Activated CD8-positive, alpha-beta memory T cell treated with anti-CD3 and anti-CD28 coated beads, Interleukin-2, amount 10 ng/mL, durations not matched to agents 7 days and 5 days (primary cell): ENCODE data around the gene TPSAB1. TPM values are rescaled to one million over a fixed set of nuclear protein-coding genes. Genes with fewer than 3 reads are reported as not detected.

Source experiments
- ATAC-seq: fragments of 150-1000 bp; cut with Tn5 transposase; one replicate; pipeline ENCODE4 v1.10.0; 2021; ENCODE audit warnings: moderate library complexity
- CTCF ChIA-PET: fragments of 350-600 bp; sonication (Branson Sonifier 250); formaldehyde crosslinking; loops from one replicate; lab custom pipeline; 2021; ENCODE audit warnings: antibody characterized with exemption; lab: Charles Lee
- DNase-seq: peaks from one replicate; pipeline ENCODE4 v3.0.0-alpha.2; 2020
- H3K27ac Mint-ChIP-seq: one replicate; pipeline ENCODE4 v1.8.0; 2021; ENCODE audit warnings: mild to moderate bottlenecking, mixed read lengths
- H3K27me3 Mint-ChIP-seq: one replicate; pipeline ENCODE4 v1.8.0; 2021; ENCODE audit warnings: mixed read lengths
- H3K36me3 Mint-ChIP-seq: one replicate; pipeline ENCODE4 v1.8.0; 2021; ENCODE audit warnings: mild to moderate bottlenecking, mixed read lengths
- H3K4me1 Mint-ChIP-seq: one replicate; pipeline ENCODE4 v1.8.0; 2021; ENCODE audit warnings: mixed read lengths
- H3K4me3 Mint-ChIP-seq: one replicate; pipeline ENCODE4 v1.8.0; 2021; ENCODE audit warnings: mild to moderate bottlenecking, moderate library complexity, mixed read lengths
- H3K9me3 Mint-ChIP-seq: one replicate; pipeline ENCODE4 v1.8.0; 2022; ENCODE audit warnings: low read depth, mixed read lengths
- total RNA-seq, 2 experiments: library from RNA; stranded (reverse); gene quantifications; one replicate each; pipeline ENCODE4 v1.2.3, GENCODE V29; 2021

The TPSAB1 gene
- total RNA-seq, 2 experiments from 2014 or later: not detected

DNA sequence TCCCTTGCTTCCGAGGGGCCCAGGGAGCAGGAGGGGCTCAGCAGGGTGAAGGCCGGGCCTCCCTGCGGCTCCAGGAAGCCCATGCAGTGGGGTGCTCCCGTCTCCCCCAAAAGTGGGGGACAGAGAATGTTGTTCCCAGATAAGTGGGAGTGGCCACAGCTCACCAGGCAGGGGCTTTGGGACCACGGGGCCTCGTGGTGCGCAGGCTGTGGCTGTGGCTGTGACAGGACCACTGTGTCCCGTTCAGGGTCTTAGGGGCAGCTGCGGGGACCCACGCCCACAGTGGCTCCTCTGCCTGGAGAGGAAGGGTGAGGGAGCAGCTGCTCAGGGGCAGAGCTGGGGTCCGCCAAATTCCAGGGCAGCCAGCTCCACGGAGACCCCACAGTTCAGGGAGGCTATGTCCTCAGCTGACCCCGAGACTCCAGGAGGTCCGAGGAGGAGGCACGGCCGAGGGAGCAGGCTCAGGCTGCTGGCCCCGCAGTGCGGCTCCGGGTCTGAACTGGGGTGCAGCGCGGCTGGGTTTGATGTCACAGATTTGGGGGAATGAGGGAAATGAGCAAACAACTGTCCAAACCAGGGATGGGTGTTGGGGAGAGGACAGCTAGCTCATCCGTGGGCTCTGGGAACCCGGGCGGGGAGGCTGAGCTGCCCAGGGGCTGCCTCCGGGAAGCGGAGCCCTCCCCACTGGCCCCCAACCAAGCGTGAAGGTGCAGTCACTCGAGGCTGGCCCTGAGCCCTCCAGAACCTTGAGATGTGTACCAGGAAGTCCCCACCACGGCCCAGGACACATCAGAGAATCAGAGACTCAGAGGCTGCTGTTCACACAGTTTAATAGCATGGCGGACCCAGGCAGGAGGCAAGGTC, 38.8 kb downstream of the TPSAB1 start:
- DNase-seq (no peak), ATAC-seq (no peak)
- Mint-ChIP-seq H3K27ac (no peak overlapping the region), H3K4me3 (no peak overlapping the region), H3K4me1 (no peaks in the 10 kb centered on the region), H3K36me3 (no peaks in the 10 kb centered on the region), H3K9me3 (no peaks in the 10 kb centered on the region), H3K27me3 (no peaks in the 10 kb centered on the region)
- CTCF ChIA-PET: no interaction called here

GRCh38 chr16:1279945-1280589, 39.6 kb downstream of the TPSAB1 start:
- CTCF ChIA-PET: no interaction called here
- Mint-ChIP-seq H3K27ac (no peak overlapping the region), H3K4me3 (no peak overlapping the region), H3K27me3 (no peaks in the 10 kb centered on the region), H3K4me1 (no peaks in the 10 kb centered on the region), H3K9me3 (no peaks in the 10 kb centered on the region), H3K36me3 (no peaks in the 10 kb centered on the region)
- ATAC-seq: no peak
- DNase-seq: no peak

- H3K4me3 Mint-ChIP-seq: no peak overlapping the region
- no peaks in the 10 kb centered on the region for H3K27me3 Mint-ChIP-seq
- CTCF ChIA-PET: no interaction called here
- DNase-seq: no peak
- no peaks in the 10 kb centered on the region for H3K9me3 Mint-ChIP-seq
- H3K4me1 Mint-ChIP-seq: no peaks in the 10 kb centered on the region
- H3K27ac Mint-ChIP-seq: no peak overlapping the region
- H3K36me3 Mint-ChIP-seq: no peaks in the 10 kb centered on the region
- ATAC-seq: no peak
These were observed 40.3 kb downstream of the TPSAB1 start for GRCh38 chr16:1280783-1281182.

GRCh38 chr16:1281517-1281916, 41.0 kb downstream of the TPSAB1 start:
- ATAC-seq: no peak

DNA sequence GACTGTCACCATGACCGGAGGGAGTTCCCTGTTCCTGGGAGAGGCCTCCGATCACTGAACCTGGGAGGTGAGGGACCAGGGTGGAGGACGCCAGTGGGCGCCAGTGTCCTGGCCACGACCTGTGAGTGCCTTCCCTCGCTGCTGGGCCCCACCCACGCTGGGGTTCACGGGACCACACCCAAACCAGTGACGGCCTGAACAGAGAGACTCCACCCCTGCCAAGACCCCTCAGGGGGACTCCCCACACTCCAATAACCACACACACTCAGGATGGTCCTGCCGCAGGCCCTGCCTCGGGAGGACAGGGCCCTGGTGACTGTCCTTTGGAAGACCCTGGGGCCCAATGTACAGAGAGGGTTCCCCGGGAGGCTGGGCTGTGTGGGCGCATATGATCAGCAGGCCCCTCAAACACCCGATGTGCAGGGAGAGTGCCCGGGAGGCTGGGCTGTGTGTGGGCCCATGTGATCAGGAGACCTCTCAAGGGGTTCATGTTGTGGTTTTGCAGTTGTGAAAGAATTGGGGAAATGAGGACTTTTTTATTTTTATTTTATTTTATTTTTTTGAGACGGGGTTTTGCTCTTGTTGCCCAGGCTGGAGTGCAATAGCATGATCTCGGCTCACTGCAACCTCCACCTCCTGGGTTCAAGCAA, 41.9 kb downstream of the TPSAB1 start:
- no peak overlapping the region for H3K27ac Mint-ChIP-seq
- H3K4me1 Mint-ChIP-seq: no peaks in the 10 kb centered on the region
- ATAC-seq: no peak
- DNase-seq: no peak
- H3K36me3 Mint-ChIP-seq: no peaks in the 10 kb centered on the region
- CTCF ChIA-PET: no interaction called here
- no peak overlapping the region for H3K4me3 Mint-ChIP-seq
- H3K9me3 Mint-ChIP-seq: no peaks in the 10 kb centered on the region
- no peaks in the 10 kb centered on the region for H3K27me3 Mint-ChIP-seq

More at GRCh38 chr16:1281517-1281916, 41.0 kb downstream of the TPSAB1 start:
- no peaks in the 10 kb centered on the region for H3K36me3 Mint-ChIP-seq
- no peak overlapping the region for H3K27ac Mint-ChIP-seq
- H3K9me3 Mint-ChIP-seq: no peaks in the 10 kb centered on the region
- H3K4me1 Mint-ChIP-seq: no peaks in the 10 kb centered on the region
- DNase-seq: no peak
- no peaks in the 10 kb centered on the region for H3K27me3 Mint-ChIP-seq
- H3K4me3 Mint-ChIP-seq: no peak overlapping the region
- CTCF ChIA-PET: no interaction called here

DNA sequence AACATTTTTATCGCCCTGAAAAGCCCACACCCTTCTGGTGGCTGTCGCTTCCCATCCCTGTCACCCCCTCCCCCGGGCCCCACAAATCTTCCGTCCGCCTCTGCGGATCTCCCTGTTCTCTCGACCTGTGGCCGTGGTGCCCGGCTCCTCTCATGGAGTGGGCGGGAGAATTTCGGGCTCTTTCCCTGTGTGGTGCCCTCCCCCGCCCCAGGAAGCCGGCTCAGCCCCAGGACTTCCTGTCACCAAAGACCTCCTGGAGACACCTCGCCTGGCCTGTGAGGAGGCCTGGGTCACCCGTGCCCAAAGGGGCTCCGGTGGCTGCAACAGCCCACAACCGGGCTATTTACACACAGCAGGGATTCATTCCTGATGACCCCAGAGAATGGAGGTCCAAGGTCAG, 42.8 kb downstream of the TPSAB1 start:
- no peak for ATAC-seq
- Mint-ChIP-seq H3K9me3 (no peaks in the 10 kb centered on the region), H3K27me3 (peaks cover 8% of the 10 kb centered on the region), H3K27ac (no peak overlapping the region), H3K36me3 (no peaks in the 10 kb centered on the region), H3K4me1 (no peaks in the 10 kb centered on the region), H3K4me3 (no peak overlapping the region)
- CTCF ChIA-PET: no interaction called here
- no peak for DNase-seq

GRCh38 chr16:1283996-1284616, 43.6 kb downstream of the TPSAB1 start:
- no peak for DNase-seq
- peaks cover 14% of the 10 kb centered on the region for H3K27me3 Mint-ChIP-seq
- H3K36me3 Mint-ChIP-seq: no peaks in the 10 kb centered on the region
- no peaks in the 10 kb centered on the region for H3K9me3 Mint-ChIP-seq
- no peak for ATAC-seq
- no peak overlapping the region for H3K4me3 Mint-ChIP-seq
- H3K27ac Mint-ChIP-seq: no peak overlapping the region
- CTCF ChIA-PET: no interaction called here
- H3K4me1 Mint-ChIP-seq: no peaks in the 10 kb centered on the region

DNA sequence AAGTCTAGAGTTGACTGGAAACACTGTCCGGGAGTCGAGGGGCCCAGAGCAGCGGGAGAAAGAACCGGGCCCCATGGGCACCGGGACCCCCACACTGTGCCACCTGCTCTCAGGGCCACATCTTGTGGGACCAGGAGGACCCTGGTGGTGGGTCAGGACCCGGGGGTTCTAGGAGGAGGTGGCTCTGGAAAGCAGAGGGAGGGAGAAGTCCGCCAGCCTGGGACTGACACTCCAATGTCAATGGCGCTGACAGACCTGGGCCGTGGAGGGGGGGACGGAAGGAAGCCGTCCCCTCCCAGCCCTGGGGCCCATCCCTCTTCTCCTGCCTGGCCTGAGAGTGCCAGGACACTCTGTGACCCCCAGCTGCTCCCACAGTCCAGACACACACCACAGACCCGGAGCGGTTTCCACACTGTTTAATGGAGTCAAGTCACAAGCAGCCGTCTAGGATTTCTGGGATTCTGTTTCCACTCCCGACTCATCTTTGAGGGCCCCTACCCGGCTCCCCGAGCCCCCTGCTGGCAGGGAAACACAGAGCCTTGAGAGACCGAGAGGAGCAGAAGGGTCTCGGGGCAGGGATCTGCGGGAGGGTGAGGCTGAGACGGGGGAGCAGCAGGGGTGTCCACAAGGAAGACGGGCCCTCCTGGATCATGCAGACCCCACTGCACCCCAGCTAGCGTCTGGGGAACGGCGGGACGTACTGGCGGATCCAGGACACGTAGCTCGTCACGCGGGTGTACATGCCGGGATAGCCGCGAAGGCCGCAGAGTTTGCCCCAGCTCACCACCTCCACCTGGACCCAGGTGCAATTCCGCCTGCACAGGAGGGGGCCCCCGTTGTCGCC, 45.4 kb downstream of the TPSAB1 start:
- Mint-ChIP-seq H3K4me1 (no peaks in the 10 kb centered on the region), H3K9me3 (no peaks in the 10 kb centered on the region), H3K27ac (no peak overlapping the region), H3K4me3 (no peak overlapping the region), H3K27me3 (peaks cover 30% of the 10 kb centered on the region), H3K36me3 (no peaks in the 10 kb centered on the region)
- no peak for DNase-seq
- CTCF ChIA-PET: no interaction called here
- ATAC-seq: no peak

DNA sequence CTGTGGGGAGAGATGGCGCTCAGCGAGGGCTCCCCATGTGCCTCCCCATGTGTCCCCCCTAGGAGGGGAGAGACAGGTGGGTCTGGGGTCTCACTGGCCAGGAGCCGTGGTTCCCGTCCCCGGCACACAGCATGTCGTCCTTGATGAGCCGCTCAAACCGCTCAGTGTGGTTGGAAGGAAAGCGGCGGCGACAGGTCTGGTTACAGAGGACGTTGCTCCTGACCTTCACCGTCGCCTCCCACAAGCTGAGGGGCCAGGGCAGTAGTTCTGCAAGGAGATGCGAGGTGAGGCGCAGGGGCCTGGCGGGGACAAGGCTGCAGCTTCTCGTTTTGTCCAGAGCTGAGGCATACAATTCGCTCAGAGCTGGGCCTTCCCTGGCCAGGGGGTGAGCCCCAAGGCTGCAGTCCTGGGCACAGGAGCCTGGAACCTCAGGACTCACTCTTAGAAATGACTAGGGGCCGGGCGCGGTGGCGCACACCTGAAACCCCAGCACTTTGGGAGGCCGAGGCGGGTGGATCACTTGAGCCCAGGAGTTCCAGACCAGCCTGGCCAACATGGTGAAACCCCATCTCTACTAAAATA, 46.1 kb downstream of the TPSAB1 start:
- DNase-seq (no peak), ATAC-seq (no peak)
- Mint-ChIP-seq H3K36me3 (no peaks in the 10 kb centered on the region), H3K4me3 (no peak overlapping the region), H3K27ac (no peak overlapping the region), H3K9me3 (no peaks in the 10 kb centered on the region), H3K4me1 (no peaks in the 10 kb centered on the region), H3K27me3 (peaks cover 37% of the 10 kb centered on the region)
- CTCF ChIA-PET: no interaction called here

GRCh38 chr16:1287982-1288670, 47.6 kb downstream of the TPSAB1 start:
- peaks cover 42% of the 10 kb centered on the region for H3K27me3 Mint-ChIP-seq
- no peak overlapping the region for H3K27ac Mint-ChIP-seq
- no peaks in the 10 kb centered on the region for H3K36me3 Mint-ChIP-seq
- CTCF ChIA-PET: interaction anchor here (1.0 kb wide), 1 partner anchor 13 kb away, joined by 3 read pairs; no protein-coding TSS in a partner anchor
- ATAC-seq: no peak
- no peaks in the 10 kb centered on the region for H3K4me1 Mint-ChIP-seq
- H3K9me3 Mint-ChIP-seq: no peaks in the 10 kb centered on the region
- H3K4me3 Mint-ChIP-seq: no peak overlapping the region
- no peak for DNase-seq

DNA sequence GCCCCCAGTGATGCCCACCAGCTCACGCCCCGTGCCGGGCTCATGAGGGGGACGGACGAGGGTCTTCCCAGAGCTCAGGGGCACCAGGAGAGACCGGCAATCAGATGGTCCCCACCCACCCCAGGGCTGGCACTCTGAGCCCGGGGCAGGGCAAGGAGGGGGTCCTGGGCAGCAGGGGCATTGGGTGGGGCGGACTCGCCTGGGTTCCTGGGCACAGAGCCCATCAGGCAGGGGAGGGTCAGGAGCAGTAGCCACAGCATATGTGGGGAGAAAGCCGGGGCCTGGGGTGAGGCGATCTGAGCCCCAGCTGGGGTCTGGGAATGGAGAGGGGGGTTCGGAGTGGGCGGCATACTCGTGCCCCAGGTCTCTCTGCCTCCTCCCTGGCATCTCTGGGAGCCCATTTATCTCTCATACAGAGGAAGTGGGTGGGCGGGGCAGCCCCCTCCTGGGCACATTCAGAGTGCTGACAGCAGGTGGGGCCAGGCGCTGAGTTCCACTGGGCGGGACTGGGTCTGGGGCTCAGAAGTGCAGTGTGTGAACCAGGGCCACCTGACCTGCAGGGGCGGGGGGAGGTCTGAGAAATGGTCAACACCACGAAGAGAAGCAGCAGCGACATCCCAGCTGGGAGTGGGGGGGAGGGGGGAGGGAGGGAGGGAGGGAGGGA, 48.4 kb downstream of the TPSAB1 start:
- CTCF ChIA-PET: interaction anchor here (1.9 kb wide), 1 partner anchor 12 kb away, joined by 10 read pairs; no protein-coding TSS in a partner anchor
- Mint-ChIP-seq H3K9me3 (no peaks in the 10 kb centered on the region), H3K4me1 (no peaks in the 10 kb centered on the region)

More for the DNA sequence above, 48.4 kb downstream of the TPSAB1 start:
- Mint-ChIP-seq H3K36me3 (no peaks in the 10 kb centered on the region), H3K4me3 (no peak overlapping the region), H3K27ac (no peak overlapping the region), H3K27me3 (peaks cover 50% of the 10 kb centered on the region)
- ATAC-seq (no peak), DNase-seq (no peak)
